SU-DHL-6 (cell line): Measurements from ENCODE around the gene EIF3K.

Experiments
- EZH2phosphoT487 ChIP-seq: fragments of 200-600 bp; sonication (generic), shearing (Covaris generic); conservative IDR thresholded peaks from 2 replicates; pipeline ENCODE4 v1.6.1; 2018; ENCODE audit warnings: mild to moderate bottlenecking, antibody characterized with exemption, low read length, moderate library complexity, mixed read lengths
- TF ChIP-seq, protein P1 (sequence below): fragments of 200-600 bp; sonication (generic); IDR thresholded peaks from one replicate; pipeline ENCODE4 v1.5.1; 2017; ENCODE audit warnings: antibody characterized with exemption, mild to moderate bottlenecking, low read length, moderate library complexity; ENCODE audit not compliant: insufficient read depth, poor library complexity, severe bottlenecking

DNA sequence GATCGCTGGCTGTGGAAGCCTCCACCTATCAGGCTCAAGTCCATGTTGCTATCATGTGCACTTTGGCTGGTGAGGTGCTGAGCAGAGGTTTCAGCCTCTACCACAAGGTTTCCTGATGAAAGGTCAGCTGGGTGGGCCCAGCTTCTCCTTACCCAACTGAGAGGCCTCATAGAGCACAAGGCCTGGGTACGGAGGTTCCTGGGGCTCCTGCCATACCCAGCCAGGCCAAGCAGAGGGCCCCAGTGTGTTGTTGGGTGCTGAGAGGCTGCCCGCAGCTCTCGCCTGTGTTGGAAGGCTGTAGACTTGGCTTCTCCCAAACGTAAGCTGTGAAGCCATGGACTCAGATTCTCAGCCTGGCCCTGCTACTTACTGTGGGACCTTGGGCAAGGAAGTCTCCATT, 56.6 kb downstream of the EIF3K start:
- TF ChIP-seq, protein P1, sequence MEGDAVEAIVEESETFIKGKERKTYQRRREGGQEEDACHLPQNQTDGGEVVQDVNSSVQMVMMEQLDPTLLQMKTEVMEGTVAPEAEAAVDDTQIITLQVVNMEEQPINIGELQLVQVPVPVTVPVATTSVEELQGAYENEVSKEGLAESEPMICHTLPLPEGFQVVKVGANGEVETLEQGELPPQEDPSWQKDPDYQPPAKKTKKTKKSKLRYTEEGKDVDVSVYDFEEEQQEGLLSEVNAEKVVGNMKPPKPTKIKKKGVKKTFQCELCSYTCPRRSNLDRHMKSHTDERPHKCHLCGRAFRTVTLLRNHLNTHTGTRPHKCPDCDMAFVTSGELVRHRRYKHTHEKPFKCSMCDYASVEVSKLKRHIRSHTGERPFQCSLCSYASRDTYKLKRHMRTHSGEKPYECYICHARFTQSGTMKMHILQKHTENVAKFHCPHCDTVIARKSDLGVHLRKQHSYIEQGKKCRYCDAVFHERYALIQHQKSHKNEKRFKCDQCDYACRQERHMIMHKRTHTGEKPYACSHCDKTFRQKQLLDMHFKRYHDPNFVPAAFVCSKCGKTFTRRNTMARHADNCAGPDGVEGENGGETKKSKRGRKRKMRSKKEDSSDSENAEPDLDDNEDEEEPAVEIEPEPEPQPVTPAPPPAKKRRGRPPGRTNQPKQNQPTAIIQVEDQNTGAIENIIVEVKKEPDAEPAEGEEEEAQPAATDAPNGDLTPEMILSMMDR: no peak
- TF ChIP-seq EZH2phosphoT487: no peak
